C4-2B (cell line): Measurements from ENCODE around the gene COQ8A.

ENCODE experiments used
- ZFX ChIP-seq: fragments of 450-650 bp; IDR thresholded peaks from 2 replicates; pipeline ENCODE4 v1.6.1; 2017
- TF ChIP-seq, protein P1 (sequence below): fragments of 450-650 bp; conservative IDR thresholded peaks from 2 replicates; pipeline ENCODE4 v1.5.1; 2017; ENCODE audit warnings: mild to moderate bottlenecking

- TF ChIP-seq, protein P1, sequence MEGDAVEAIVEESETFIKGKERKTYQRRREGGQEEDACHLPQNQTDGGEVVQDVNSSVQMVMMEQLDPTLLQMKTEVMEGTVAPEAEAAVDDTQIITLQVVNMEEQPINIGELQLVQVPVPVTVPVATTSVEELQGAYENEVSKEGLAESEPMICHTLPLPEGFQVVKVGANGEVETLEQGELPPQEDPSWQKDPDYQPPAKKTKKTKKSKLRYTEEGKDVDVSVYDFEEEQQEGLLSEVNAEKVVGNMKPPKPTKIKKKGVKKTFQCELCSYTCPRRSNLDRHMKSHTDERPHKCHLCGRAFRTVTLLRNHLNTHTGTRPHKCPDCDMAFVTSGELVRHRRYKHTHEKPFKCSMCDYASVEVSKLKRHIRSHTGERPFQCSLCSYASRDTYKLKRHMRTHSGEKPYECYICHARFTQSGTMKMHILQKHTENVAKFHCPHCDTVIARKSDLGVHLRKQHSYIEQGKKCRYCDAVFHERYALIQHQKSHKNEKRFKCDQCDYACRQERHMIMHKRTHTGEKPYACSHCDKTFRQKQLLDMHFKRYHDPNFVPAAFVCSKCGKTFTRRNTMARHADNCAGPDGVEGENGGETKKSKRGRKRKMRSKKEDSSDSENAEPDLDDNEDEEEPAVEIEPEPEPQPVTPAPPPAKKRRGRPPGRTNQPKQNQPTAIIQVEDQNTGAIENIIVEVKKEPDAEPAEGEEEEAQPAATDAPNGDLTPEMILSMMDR, result no peak
- TF ChIP-seq ZFX, result no peak
Measured at GRCh38 chr1:226989085-226989920, 49.2 kb downstream of the COQ8A start.
